NB4 (cell line): ENCODE data around the gene MRPL21.
A peak's percentile ranks its signal among the peaks of the same experiment; 100 is the strongest.

Experiments
- DNase-seq: peaks from one replicate; pipeline ENCODE4 v3.0.0; 2010; ENCODE audit warnings: low read depth
- H3K4me3 ChIP-seq: one replicate; pipeline ENCODE4 v1.5.1; 2011; ENCODE audit warnings: mild to moderate bottlenecking, low read depth, low read length, moderate library complexity
- CTCF ChIP-seq: IDR thresholded peaks from one replicate; pipeline ENCODE4 v1.5.1; 2012; ENCODE audit warnings: low read depth, low read length
- MAX ChIP-seq: IDR thresholded peaks from 2 replicates; pipeline ENCODE4 v1.6.1; 2011; ENCODE audit warnings: low read depth, low read length
- MYC ChIP-seq: IDR thresholded peaks from 2 replicates; pipeline ENCODE4 v1.6.1; 2011; ENCODE audit warnings: low read depth, low read length
- POLR2A ChIP-seq: IDR thresholded peaks from 2 replicates; pipeline ENCODE4 v1.6.1; 2011; ENCODE audit warnings: mild to moderate bottlenecking; ENCODE audit not compliant: insufficient read length; ENCODE audit errors: extremely low read depth

Gene MRPL21

GRCh38 chr11:68908273-68908672 lies 4.6 kb upstream of the MRPL21 start:
- H3K4me3 ChIP-seq, result no peak overlapping the region
- no peak for TF ChIP-seq POLR2A
- TF ChIP-seq CTCF, result no peak
- TF ChIP-seq MAX, result no peak
- TF ChIP-seq MYC, result no peak
- no peak for DNase-seq

- TF ChIP-seq POLR2A, result no peak
- TF ChIP-seq MAX, result no peak
- no peak for TF ChIP-seq MYC
- no peak for TF ChIP-seq CTCF
- peak overlapping the region; percentile 98 for H3K4me3 ChIP-seq
- no peak for DNase-seq
These were observed 2.1 kb upstream of the MRPL21 start for GRCh38 chr11:68905421-68906360.

GRCh38 chr11:68904248-68904847 lies 716 bp upstream of the MRPL21 start:
- peak; percentile 62 for DNase-seq
- H3K4me3 ChIP-seq, result peak overlapping the region; percentile 98
- TF ChIP-seq POLR2A (no peak), CTCF (no peak), MAX (0 out of 2 replicates have a peak, but pooled peaks have one; percentile 22)

GRCh38 chr11:68900835-68901381 lies 2.7 kb downstream of the MRPL21 start:
- no peak for DNase-seq

GRCh38 chr11:68897441-68897840 lies 6.2 kb downstream of the MRPL21 start:
- DNase-seq, result no peak
- no peak overlapping the region for H3K4me3 ChIP-seq
- no peak for TF ChIP-seq CTCF
- no peak for TF ChIP-seq POLR2A
- no peak for TF ChIP-seq MYC
- no peak for TF ChIP-seq MAX

More at GRCh38 chr11:68900835-68901381, 2.7 kb downstream of the MRPL21 start:
- TF ChIP-seq CTCF, result no peak
- TF ChIP-seq MAX, result no peak
- TF ChIP-seq MYC, result no peak
- no peak overlapping the region for H3K4me3 ChIP-seq
